K562 (cell line): Measurements from ENCODE around the gene CHRNG. TPM values are rescaled to one million over a fixed set of nuclear protein-coding genes. Genes with fewer than 3 reads are reported as not detected.

ENCODE experiments used
- ATAC-seq: fragments of 200-7000 bp; cut with Tn5 transposase; 3 replicates; pipeline ENCODE4 v1.9.1; 2020; ENCODE audit warnings: moderate library complexity
- BruUV-seq: library from RNA; stranded (reverse); fragments of 400-500 nt; replicated peaks from 2 replicates; lab custom pipeline; 2021; lab: Mats Ljungman, UMichigan
- CTCF ChIA-PET: fragments of 300-600 bp; formaldehyde crosslinking; extraction: SDS; loops from one replicate; lab custom pipeline; 2021; ENCODE audit warnings: low intra/inter-chr PET ratio; lab: Yijun Ruan, JAX
- POLR2A ChIA-PET: fragments of 300-600, 350-650 bp; sonication (Branson Sonifier 250); formaldehyde crosslinking; extraction: SDS; loops from one replicate; lab custom pipeline; 2021; ENCODE audit warnings: antibody characterized with exemption, inconsistent platforms; lab: Yijun Ruan, JAX
- DNase-seq, 4 experiments: peaks; one replicate each; pipeline versions ENCODE4 v3.0.0 to v3.0.0-alpha.2; 2011 to 2018; ENCODE audit warnings: low spot score in 3 of 4, mixed read lengths in 3 of 4; ENCODE audit errors: extremely low read depth in 1 of 4
- FAIRE-seq: peaks from 2 replicates; lab custom pipeline; 2011; peaks lifted over from hg19 to GRCh38; lab: Jason Lieb, UNC
- H2AFZ ChIP-seq: 2 replicates; pipeline ENCODE4 v1.6.0; 2011; ENCODE audit warnings: low read depth, low read length, control low read depth, inconsistent platforms
- H3K27ac ChIP-seq: fragments of 200-600 bp; 3 replicates; pipeline ENCODE4 v1.8.0; 2011; ENCODE audit warnings: low read depth, mild to moderate bottlenecking, control low read depth, inconsistent platforms, low read length, moderate library complexity, mixed read lengths; ENCODE audit errors: extremely low read depth
- H3K27me3 ChIP-seq, 2 experiments: fragments of 300-600 bp in 1 of 2; 2 replicates in 1 of 2; 3 replicates in 1 of 2; pipeline versions ENCODE4 v1.6.0 to v1.8.0; 2011; ENCODE audit warnings: inconsistent platforms in 2 of 2, low read length in 2 of 2, mild to moderate bottlenecking in 1 of 2, mixed read lengths in 1 of 2, moderate library complexity in 1 of 2; ENCODE audit not compliant: control insufficient read depth in 2 of 2, insufficient read depth in 2 of 2
- H3K36me3 ChIP-seq: fragments of 300-600 bp; 3 replicates; pipeline ENCODE4 v1.8.0; 2011; ENCODE audit warnings: mild to moderate bottlenecking, low read length, inconsistent platforms; ENCODE audit not compliant: control insufficient read depth, insufficient read depth
- H3K4me1 ChIP-seq, 2 experiments: fragments of 200-600 bp in 1 of 2; replicated peaks in 1 of 2; 2 replicates in 1 of 2; 3 replicates in 1 of 2; pipeline versions ENCODE4 v1.5.1 to v1.8.0; 2011; ENCODE audit warnings: inconsistent platforms in 2 of 2, low read length in 2 of 2, mild to moderate bottlenecking in 1 of 2, mixed read lengths in 1 of 2, moderate library complexity in 1 of 2; ENCODE audit not compliant: control insufficient read depth in 2 of 2, insufficient read depth in 2 of 2
- H3K4me2 ChIP-seq: 2 replicates; pipeline ENCODE4 v1.6.1; 2011; ENCODE audit warnings: low read length, control low read depth, inconsistent platforms, mixed read lengths; ENCODE audit not compliant: insufficient read depth
- H3K4me3 ChIP-seq: fragments of 200-600 bp; sonication (generic), shearing (Covaris generic); 2 replicates; pipeline ENCODE4 v1.5.1; 2016; ENCODE audit warnings: control low read depth, inconsistent platforms
- H3K79me2 ChIP-seq: fragments of 200-600 bp; 3 replicates; pipeline ENCODE4 v1.8.0; 2011; ENCODE audit warnings: low read length, inconsistent platforms; ENCODE audit not compliant: control insufficient read depth, insufficient read depth
- H3K9ac ChIP-seq, 2 experiments: 2 replicates each; pipeline versions ENCODE4 v1.6.0 to v1.6.1; 2011; ENCODE audit warnings: low read depth in 2 of 2, low read length in 2 of 2, control low read depth in 1 of 2, inconsistent platforms in 1 of 2, mild to moderate bottlenecking in 1 of 2, mixed read lengths in 1 of 2; ENCODE audit not compliant: insufficient read depth in 1 of 2
- H3K9me1 ChIP-seq: one replicate; pipeline ENCODE4 v1.6.0; 2011; ENCODE audit warnings: inconsistent platforms, mild to moderate bottlenecking, low read length, moderate library complexity; ENCODE audit not compliant: control insufficient read depth, insufficient read depth
- H3K9me3 ChIP-seq: replicated peaks from 2 replicates; pipeline ENCODE4 v1.5.1; 2011; ENCODE audit warnings: low read depth, low read length, inconsistent platforms; ENCODE audit not compliant: control insufficient read depth, insufficient read depth
- H4K20me1 ChIP-seq: replicated peaks from 2 replicates; pipeline ENCODE4 v1.6.1; 2011; ENCODE audit warnings: low read length, inconsistent platforms, mixed read lengths; ENCODE audit not compliant: control insufficient read depth, insufficient read depth
- ADNP ChIP-seq: fragments of 200-800 bp; sonication (Bioruptor generic); IDR thresholded peaks from 2 replicates; pipeline ENCODE4 v1.6.1; 2016; ENCODE audit warnings: missing genetic modification characterization, missing compliant biosample characterization
- CCAR2 ChIP-seq: fragments of 200-400 bp; formaldehyde crosslinking; IDR thresholded peaks from 2 replicates; pipeline ENCODE4 v1.6.1; 2017; ENCODE audit warnings: mild to moderate bottlenecking, low read depth, low read length
- CLOCK ChIP-seq: fragments of 250-450 bp; sonication (Bioruptor Pico); IDR thresholded peaks from 2 replicates; pipeline ENCODE4 v1.4.0; 2020; ENCODE audit warnings: mild to moderate bottlenecking, moderate library complexity, borderline replicate concordance
- MEIS2 ChIP-seq: fragments of 450-650 bp; IDR thresholded peaks from 2 replicates; pipeline ENCODE4 v1.6.1; 2014; ENCODE audit warnings: mild to moderate bottlenecking; ENCODE audit not compliant: partially characterized antibody
- NEUROD1 ChIP-seq: fragments of 150-350 bp; IDR thresholded peaks from 2 replicates; pipeline ENCODE4 v1.6.1; 2014; ENCODE audit warnings: borderline replicate concordance, low read length, low read depth; ENCODE audit not compliant: partially characterized antibody
- PURB ChIP-seq: sonication (generic); formaldehyde crosslinking; IDR thresholded peaks from 2 replicates; pipeline ENCODE4 v1.9.0; 2021; ENCODE audit warnings: low read depth, mild to moderate bottlenecking, missing genetic modification reagents
- RUNX1 ChIP-seq: sonication (generic); IDR thresholded peaks from 2 replicates; pipeline ENCODE4 v1.6.1; 2016; ENCODE audit warnings: antibody characterized with exemption, low read depth
- SNIP1 ChIP-seq: fragments of 450-650 bp; IDR thresholded peaks from 2 replicates; pipeline ENCODE4 v1.7.1; 2017; ENCODE audit warnings: low read depth, mild to moderate bottlenecking
- WGBS: fragments of 100-300 bp; shearing (Covaris generic); methylation state at CpG from one replicate; pipeline ENCODE4 v1.1.6; 2016; ENCODE audit warnings: low coverage, mixed read lengths; ENCODE audit not compliant: insufficient coverage; ENCODE audit errors: missing lambda C conversion rate; 5-methylcytosine and 5-hydroxymethylcytosine counted together
- in situ Hi-C: fragments of 300-500 bp; cut with MboI; formaldehyde crosslinking; loops from 4 replicates; pipeline ENCODE4 v1.15.0; 2018; ENCODE audit warnings: inconsistent platforms, mixed read lengths
- intact Hi-C: fragments of 100-400 bp; cut with micrococcal nuclease; formaldehyde crosslinking; loops from 2 replicates; pipeline ENCODE4 v1.14.2; 2022
- polyA plus RNA-seq, 8 experiments: library from polyadenylated mRNA; depleted of rRNA in 4 of 8; stranded (reverse) in 5 of 8; unstranded in 3 of 8; fragments of >200 nt; fragmentation: Nextera tagmentation in 2 of 8; fragmentation: Illumina TruSeq in 1 of 8; extraction: Ambion mirVana in 2 of 8; extraction: Trizol in 1 of 8; gene quantifications; 2 replicates each; pipeline versions ENCODE4 v1.2.1 to v1.2.3, GENCODE V29; 2011 to 2014; ENCODE audit warnings: inconsistent platforms in 1 of 8, missing spikeins in 1 of 8
- total RNA-seq, 7 experiments: library from RNA; depleted of rRNA in 6 of 7; stranded (reverse); fragments of >200 nt in 6 of 7; fragmentation: Illumina TruSeq in 2 of 7; extraction: Trizol in 2 of 7; gene quantifications; 2 replicates each; pipeline versions ENCODE4 v1.2.1 to v1.2.3, GENCODE V29; 2011 to 2021; ENCODE audit warnings: low replicate concordance in 1 of 7

The CHRNG gene
- total and polyA plus RNA-seq, 9 of the 15 experiments (the other 6 are each of a cell fraction or from before 2014, with no cell fraction given) = not detected

GRCh38 chr2:232515639-232516038 is 23.9 kb upstream of the CHRNG start:
- CTCF ChIA-PET = no interaction called here
- no peak for DNase-seq

More at GRCh38 chr2:232515639-232516038, 23.9 kb upstream of the CHRNG start:
- ATAC-seq = no peak
- Histone ChIP-seq H3K79me2 (no peaks in the 10 kb centered on the region), H3K4me1 (no peaks in the 10 kb centered on the region), H3K27ac (no peak overlapping the region), H3K9me3 (no peaks in the 10 kb centered on the region), H3K27me3 (peaks cover 0 to 52% of the 10 kb centered on the region in 2 experiments; a peak in 3 of 5 replicates), H3K9ac (no peak overlapping the region), H3K9me1 (no peaks in the 10 kb centered on the region), H4K20me1 (no peaks in the 10 kb centered on the region), H2AFZ (no peak overlapping the region), H3K4me2 (no peak overlapping the region), H3K4me3 (no peak overlapping the region), H3K36me3 (no peaks in the 10 kb centered on the region)
- no TSS peak for BruUV-seq
- TF ChIP-seq NEUROD1 (no peak), CCAR2 (no peak), CLOCK (CRISPR knock-in tag) (no peak), PURB (CRISPR knock-in tag) (no peak), ADNP (no peak), RUNX1 (no peak), MEIS2 (no peak), SNIP1 (no peak)
- 2% methylated on average over 5 of the region's 7 CpGs for WGBS
- no peak for FAIRE-seq
- POLR2A ChIA-PET = interaction anchor here (0.7 kb wide), 1 partner anchor 28 kb away, joined by 4 read pairs; no protein-coding TSS in a partner anchor
- in situ Hi-C loops = loop anchor here (10.0 kb wide), 1 partner anchor 611 kb away; no protein-coding TSS in a partner anchor
- intact Hi-C loops = no loop called here
